Nephron progenitor cell (in vitro differentiated cells): Measurements from ENCODE around the gene CENPP.

Experiments
- DNase-seq: peaks from one replicate; pipeline ENCODE4 v3.0.0; 2021
- H3K27ac Mint-ChIP-seq: 2 replicates; pipeline ENCODE4 v1.8.0; 2021; ENCODE audit warnings: mild to moderate bottlenecking, moderate library complexity, mixed read lengths
- H3K27me3 Mint-ChIP-seq: 2 replicates; pipeline ENCODE4 v1.8.0; 2021; ENCODE audit warnings: mild to moderate bottlenecking, low read depth, mixed read lengths; ENCODE audit not compliant: poor library complexity
- H3K36me3 Mint-ChIP-seq: 2 replicates; pipeline ENCODE4 v1.8.0; 2021; ENCODE audit warnings: low read depth, mixed read lengths
- H3K4me1 Mint-ChIP-seq: 2 replicates; pipeline ENCODE4 v1.8.0; 2021; ENCODE audit warnings: mixed read lengths
- H3K4me3 Mint-ChIP-seq: 2 replicates; pipeline ENCODE4 v1.8.0; 2021; ENCODE audit warnings: mild to moderate bottlenecking, moderate library complexity, mixed read lengths
- H3K9me3 Mint-ChIP-seq: 2 replicates; pipeline ENCODE4 v1.8.0; 2021; ENCODE audit warnings: mild to moderate bottlenecking, moderate library complexity, mixed read lengths
- TF ChIP-seq, protein P1 (sequence below): fragments of 200-600 bp; sonication (generic); IDR thresholded peaks from 2 replicates; pipeline ENCODE4 v1.5.0; 2021; ENCODE audit warnings: antibody characterized with exemption

Gene CENPP

DNA sequence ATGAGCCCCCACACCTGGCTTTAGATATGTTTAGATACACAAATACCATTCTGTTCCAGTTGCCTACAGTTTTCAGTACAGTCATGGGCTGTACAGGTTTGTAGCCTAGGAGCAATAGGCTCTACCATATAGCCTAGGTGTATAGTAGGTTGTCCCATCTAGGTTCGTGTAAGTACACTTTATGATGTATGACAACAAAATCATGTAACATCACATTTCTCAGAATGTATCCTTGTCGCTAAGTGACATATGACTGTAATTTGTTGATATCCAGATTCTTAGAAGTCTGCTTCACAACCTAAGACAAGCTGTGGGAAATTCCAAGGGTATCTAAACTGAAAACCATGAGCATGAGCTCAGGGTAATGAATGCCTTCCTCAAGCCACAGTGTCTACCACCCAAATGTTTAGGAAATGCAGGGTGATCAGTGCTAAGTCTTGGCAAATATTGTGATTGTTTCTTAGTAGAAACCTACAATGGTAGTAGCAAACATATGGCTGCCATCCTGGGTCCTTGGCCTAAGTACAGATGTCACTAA lies 201.6 kb downstream of the CENPP start:
- Mint-ChIP-seq H3K36me3 (peaks cover 3% of the 10 kb centered on the region), H3K9me3 (peaks cover 6% of the 10 kb centered on the region)

DNA sequence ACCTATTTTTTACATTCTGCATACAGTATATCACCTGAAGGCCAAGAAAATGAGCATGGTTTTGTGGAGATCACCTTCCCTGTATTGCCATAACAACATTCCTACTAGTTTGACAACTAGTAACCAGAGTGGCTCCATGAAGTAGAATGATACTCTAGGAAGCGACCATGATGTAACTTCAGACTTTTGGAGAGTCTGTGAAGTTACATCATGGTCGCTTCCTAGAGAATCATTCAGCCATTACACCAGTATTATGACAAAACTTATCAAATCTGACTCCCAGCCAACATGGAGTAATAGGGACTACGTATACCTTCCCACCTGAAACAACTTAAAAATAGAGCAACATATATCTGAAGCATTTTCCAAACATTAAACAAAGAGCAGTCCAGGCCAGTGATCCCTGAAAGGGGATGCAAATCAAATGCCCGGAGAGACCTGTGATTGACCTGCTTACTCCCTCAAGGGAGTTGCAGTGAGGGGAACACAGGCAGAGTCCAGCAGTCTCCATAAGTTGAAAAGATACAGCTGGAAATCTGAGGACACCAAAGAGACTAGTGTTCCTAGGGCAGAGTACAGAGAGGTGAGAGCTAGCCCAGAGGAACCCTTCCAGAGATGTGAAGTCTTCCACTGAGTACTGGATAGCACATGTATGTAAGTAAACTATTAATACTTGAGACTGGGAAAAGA lies 202.2 kb downstream of the CENPP start:
- Mint-ChIP-seq H3K36me3 (peaks cover 5% of the 10 kb centered on the region), H3K27ac (peak overlapping the region; percentile 87), H3K9me3 (peaks cover 8% of the 10 kb centered on the region), H3K27me3 (no peaks in the 10 kb centered on the region), H3K4me3 (no peak overlapping the region), H3K4me1 (peaks cover 11% of the 10 kb centered on the region)
- TF ChIP-seq, protein P1, sequence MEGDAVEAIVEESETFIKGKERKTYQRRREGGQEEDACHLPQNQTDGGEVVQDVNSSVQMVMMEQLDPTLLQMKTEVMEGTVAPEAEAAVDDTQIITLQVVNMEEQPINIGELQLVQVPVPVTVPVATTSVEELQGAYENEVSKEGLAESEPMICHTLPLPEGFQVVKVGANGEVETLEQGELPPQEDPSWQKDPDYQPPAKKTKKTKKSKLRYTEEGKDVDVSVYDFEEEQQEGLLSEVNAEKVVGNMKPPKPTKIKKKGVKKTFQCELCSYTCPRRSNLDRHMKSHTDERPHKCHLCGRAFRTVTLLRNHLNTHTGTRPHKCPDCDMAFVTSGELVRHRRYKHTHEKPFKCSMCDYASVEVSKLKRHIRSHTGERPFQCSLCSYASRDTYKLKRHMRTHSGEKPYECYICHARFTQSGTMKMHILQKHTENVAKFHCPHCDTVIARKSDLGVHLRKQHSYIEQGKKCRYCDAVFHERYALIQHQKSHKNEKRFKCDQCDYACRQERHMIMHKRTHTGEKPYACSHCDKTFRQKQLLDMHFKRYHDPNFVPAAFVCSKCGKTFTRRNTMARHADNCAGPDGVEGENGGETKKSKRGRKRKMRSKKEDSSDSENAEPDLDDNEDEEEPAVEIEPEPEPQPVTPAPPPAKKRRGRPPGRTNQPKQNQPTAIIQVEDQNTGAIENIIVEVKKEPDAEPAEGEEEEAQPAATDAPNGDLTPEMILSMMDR, result no peak
- no peak for DNase-seq

More for the DNA sequence above, 201.6 kb downstream of the CENPP start:
- TF ChIP-seq, protein P1, result no peak
- H3K27me3 Mint-ChIP-seq, result peaks cover 2% of the 10 kb centered on the region
- no peak overlapping the region for H3K27ac Mint-ChIP-seq
- DNase-seq, result no peak
- H3K4me3 Mint-ChIP-seq, result no peak overlapping the region
- peaks cover 11% of the 10 kb centered on the region for H3K4me1 Mint-ChIP-seq

DNA sequence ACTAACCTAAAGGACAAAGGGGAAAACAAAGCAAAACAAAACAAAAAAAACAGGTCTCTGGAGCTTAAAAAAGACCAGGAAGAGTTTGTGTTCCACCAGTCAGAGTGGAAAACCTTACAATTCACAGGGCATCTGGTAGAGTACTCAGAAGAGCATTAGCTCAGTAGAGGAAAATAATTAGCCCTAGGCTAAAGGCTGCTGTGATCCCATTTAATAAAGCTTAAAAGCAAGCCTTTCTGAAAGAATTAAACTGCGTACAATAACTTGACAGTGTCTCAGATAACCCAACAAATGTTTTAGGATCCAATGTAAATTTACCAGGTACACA lies 202.7 kb downstream of the CENPP start:
- Mint-ChIP-seq H3K4me3 (no peak overlapping the region), H3K27me3 (no peaks in the 10 kb centered on the region), H3K36me3 (peaks cover 5% of the 10 kb centered on the region), H3K4me1 (peaks cover 11% of the 10 kb centered on the region), H3K9me3 (peaks cover 12% of the 10 kb centered on the region), H3K27ac (peak overlapping the region; percentile 87)
- TF ChIP-seq, protein P1, result no peak
- DNase-seq, result no peak

DNA sequence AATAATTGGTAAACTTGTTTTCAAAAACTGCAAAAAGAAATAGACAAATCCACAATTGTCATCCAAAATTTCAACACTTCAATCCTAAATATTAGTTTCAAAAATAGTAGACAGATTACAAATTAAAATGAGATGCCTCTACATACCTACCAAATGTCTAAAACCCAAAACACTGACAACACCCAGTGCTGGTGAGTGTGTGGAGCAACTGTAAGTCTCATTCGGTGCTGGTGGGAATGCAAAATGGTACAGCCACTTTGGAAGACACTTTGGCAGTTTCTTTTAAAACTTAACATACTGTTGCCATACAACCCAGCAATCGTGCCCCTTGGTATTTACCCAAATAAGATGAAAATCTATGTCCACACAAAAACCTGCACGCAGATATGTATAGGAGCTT lies 203.4 kb downstream of the CENPP start:
- Mint-ChIP-seq H3K4me1 (peaks cover 14% of the 10 kb centered on the region), H3K27me3 (no peaks in the 10 kb centered on the region), H3K9me3 (peaks cover 12% of the 10 kb centered on the region), H3K36me3 (peaks cover 5% of the 10 kb centered on the region), H3K4me3 (no peak overlapping the region), H3K27ac (no peak overlapping the region)
- TF ChIP-seq, protein P1, result no peak
- no peak for DNase-seq

DNA sequence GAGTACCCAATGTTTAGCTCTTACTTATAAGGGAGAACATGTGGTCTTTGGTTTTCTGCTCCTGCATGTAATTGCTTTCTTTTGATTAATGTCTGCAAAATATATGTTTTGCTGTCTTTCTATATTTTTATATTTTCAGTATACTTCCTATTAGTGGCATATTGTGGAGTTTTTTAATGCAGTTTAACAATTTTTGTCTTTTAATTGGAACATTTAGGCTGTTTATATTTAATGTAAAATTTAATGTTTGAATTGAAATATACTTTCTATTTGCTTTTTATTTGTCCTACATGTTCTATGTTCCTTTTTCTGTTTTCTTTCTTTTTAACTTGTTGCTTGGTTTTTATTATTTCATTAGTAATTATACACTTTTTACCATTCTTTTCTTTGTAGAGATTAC lies 205.1 kb downstream of the CENPP start:
- Mint-ChIP-seq H3K9me3 (peaks cover 12% of the 10 kb centered on the region), H3K27ac (no peak overlapping the region), H3K36me3 (peaks cover 5% of the 10 kb centered on the region), H3K27me3 (no peaks in the 10 kb centered on the region), H3K4me1 (peaks cover 15% of the 10 kb centered on the region), H3K4me3 (no peak overlapping the region)
- DNase-seq, result no peak
- TF ChIP-seq, protein P1, result no peak

DNA sequence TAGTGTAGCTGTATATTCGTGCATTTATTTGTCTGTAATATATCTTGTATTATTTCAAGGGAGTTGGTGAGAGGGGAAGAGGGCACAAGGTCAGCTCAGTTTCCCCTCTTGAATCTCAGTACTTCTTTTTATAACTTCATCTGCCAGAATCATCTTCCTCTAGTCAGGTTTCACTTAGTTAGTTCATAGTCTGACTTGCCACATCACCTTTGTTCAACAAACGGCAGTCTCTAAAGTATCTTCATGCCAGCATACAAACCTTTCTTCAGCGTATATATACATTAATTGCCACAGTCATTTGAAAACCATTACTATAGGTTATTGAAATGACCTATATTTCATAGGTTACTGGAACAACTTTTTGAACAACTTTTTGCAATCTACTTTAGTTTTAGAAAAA lies 208.5 kb downstream of the CENPP start:
- Mint-ChIP-seq H3K4me1 (peaks cover 4% of the 10 kb centered on the region), H3K27me3 (no peaks in the 10 kb centered on the region), H3K27ac (no peak overlapping the region), H3K4me3 (no peak overlapping the region), H3K36me3 (peaks cover 5% of the 10 kb centered on the region), H3K9me3 (peaks cover 12% of the 10 kb centered on the region)
- DNase-seq, result no peak
- TF ChIP-seq, protein P1, result no peak
